ENCODE measurements around the gene SLIT1. TPM values are rescaled to one million over a fixed set of nuclear protein-coding genes. Genes with fewer than 3 reads are reported as not detected.

The SLIT1 gene
- total and polyA plus RNA-seq, 3 donors from 2014 or later = 1.9 to 4.6 (median 2.5) TPM

DNA sequence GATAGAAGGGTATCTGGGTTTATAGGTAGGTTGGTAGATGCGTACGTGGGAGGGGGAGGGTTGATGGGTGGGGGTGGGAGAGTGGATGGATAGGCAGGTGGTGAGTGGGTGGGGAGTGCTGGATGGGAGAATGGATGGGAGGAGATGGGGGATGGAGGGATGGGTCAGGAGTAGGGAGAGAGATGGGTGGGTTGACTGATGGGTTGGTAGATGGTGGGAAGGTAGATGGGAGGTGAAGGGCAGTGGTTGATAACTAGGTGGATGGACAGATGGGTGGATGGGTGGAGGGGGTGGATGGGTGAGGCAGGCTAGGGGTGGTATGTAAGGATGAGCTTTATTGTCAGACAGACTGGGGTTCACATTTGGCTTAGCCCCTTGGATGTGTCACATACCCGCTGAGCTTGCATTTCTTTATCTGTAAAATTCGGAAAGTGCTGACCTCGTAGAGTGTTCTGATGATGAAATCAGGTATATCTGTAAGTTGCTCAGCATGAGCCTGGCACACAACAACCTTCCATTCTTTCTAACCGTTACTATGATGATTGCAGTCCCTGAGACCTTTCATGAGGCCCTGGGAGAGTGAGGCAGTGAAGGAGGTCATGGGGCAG lies 34.3 kb downstream of the SLIT1 start:
- Histone ChIP-seq H3K27ac (no peak overlapping the region), H3K9me3 (no peaks in the 10 kb centered on the region), H3K27me3 (no peaks in the 10 kb centered on the region), H3K4me3 (no peak overlapping the region), H3K36me3 (ENCODE audit: low read depth, missing control alignments) (no peaks in the 10 kb centered on the region), H3K4me1 (no peaks in the 10 kb centered on the region)
- DNase-seq = no peak
- 85 to 89% methylated on average over 6 of the region's 6 CpGs for WGBS, 2 donors
- TF ChIP-seq, protein P1, sequence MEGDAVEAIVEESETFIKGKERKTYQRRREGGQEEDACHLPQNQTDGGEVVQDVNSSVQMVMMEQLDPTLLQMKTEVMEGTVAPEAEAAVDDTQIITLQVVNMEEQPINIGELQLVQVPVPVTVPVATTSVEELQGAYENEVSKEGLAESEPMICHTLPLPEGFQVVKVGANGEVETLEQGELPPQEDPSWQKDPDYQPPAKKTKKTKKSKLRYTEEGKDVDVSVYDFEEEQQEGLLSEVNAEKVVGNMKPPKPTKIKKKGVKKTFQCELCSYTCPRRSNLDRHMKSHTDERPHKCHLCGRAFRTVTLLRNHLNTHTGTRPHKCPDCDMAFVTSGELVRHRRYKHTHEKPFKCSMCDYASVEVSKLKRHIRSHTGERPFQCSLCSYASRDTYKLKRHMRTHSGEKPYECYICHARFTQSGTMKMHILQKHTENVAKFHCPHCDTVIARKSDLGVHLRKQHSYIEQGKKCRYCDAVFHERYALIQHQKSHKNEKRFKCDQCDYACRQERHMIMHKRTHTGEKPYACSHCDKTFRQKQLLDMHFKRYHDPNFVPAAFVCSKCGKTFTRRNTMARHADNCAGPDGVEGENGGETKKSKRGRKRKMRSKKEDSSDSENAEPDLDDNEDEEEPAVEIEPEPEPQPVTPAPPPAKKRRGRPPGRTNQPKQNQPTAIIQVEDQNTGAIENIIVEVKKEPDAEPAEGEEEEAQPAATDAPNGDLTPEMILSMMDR (IDR thresholded peaks at IDR 0.05) = no peak
- TF ChIP-seq POLR2A (IDR thresholded peaks at IDR 0.05) = no peak
- intact Hi-C loops (cut with DNase I; ENCODE audit: low total_unique reads) = no loop called here

DNA sequence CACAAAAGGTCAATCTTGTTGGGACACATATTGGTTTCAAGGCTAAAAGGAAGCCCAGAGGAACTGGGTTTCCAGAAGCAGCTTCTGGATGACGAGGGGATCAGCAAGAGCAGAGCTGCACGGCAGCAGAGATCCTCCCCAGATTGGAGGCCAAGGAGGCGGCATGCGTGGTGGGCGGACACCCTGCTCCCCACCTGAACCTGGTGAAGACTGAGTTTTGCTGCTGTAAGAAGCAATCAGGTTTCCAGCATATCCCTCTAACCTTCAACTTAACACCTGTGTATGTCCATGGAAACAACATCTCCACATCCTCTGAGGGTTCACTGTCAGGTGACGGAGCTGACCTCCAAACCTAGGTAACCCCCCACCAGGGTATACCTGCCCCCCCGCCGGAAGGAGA lies 35.1 kb downstream of the SLIT1 start:
- intact Hi-C loops (cut with DNase I; ENCODE audit: low total_unique reads) = no loop called here
- Histone ChIP-seq H3K4me1 (no peaks in the 10 kb centered on the region), H3K4me3 (no peak overlapping the region), H3K27ac (no peak overlapping the region), H3K36me3 (ENCODE audit: low read depth, missing control alignments) (no peaks in the 10 kb centered on the region), H3K27me3 (no peaks in the 10 kb centered on the region), H3K9me3 (no peaks in the 10 kb centered on the region)
- WGBS, 2 donors = 81 to 88% methylated on average over 5 to 8 of the region's 8 CpGs
- DNase-seq = no peak
- TF ChIP-seq POLR2A (IDR thresholded peaks at IDR 0.05) = no peak
- TF ChIP-seq, protein P1 (IDR thresholded peaks at IDR 0.05) = no peak

DNA sequence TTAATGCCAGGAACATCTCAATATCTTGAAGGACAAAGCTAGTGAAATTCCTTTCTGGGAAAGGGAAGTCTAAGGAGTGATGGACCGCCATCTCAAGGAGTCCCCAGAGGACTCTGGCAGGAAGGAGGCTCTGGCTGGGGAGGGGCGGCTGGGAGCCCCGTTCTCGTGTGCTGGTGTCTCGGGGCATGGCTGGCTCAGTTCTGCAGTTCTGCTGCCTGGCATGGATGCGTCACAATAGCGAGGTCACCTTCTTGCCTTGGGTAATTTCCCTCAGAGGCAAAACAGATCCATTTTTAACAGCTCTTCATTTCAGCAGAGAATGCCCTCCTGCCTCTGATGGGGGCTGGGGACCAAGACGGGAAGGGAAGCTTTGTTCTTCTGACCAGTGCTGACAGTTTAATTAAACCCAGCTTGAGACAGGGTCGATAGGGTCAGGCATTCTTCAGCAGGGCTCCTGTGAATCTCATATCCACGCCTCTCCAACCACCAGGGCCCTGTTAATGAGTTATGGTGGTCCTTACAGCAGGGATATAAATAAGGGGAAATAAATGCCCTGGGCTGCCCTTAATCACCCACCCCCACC lies 35.7 kb downstream of the SLIT1 start:
- intact Hi-C loops (cut with DNase I; ENCODE audit: low total_unique reads) = no loop called here
- Histone ChIP-seq H3K4me3 (no peak overlapping the region), H3K27me3 (no peaks in the 10 kb centered on the region), H3K36me3 (ENCODE audit: low read depth, missing control alignments) (no peaks in the 10 kb centered on the region), H3K9me3 (no peaks in the 10 kb centered on the region), H3K4me1 (no peaks in the 10 kb centered on the region), H3K27ac (no peak overlapping the region)
- TF ChIP-seq, protein P1 (IDR thresholded peaks at IDR 0.05) = no peak
- no peak for TF ChIP-seq POLR2A (IDR thresholded peaks at IDR 0.05)
- WGBS, 2 donors = 61 to 64% methylated on average over 7 to 10 of the region's 10 CpGs
- no peak for DNase-seq

DNA sequence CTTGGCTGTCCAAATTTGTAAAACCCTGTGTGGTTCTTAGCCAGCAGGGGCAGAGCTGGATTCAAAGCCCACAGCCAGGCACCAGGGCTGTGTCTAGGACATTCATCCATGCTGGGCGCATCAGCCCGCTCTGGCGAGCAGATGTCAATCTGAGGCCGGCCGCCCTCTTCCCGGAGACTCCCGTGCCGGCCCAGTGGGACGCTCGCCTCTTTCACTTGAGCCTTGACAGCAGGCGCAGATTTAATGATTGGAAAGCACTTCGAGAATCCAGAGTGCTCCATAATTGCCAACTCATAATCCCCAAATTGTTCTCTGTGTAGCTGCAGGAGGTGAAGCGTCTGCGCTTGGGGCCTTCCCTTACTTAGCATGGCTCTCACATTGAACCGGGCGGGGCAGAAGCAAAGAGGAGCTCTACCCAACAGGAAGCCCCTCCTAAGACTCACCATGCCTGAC lies 36.7 kb downstream of the SLIT1 start:
- Histone ChIP-seq H3K9me3 (no peaks in the 10 kb centered on the region), H3K36me3 (ENCODE audit: low read depth, missing control alignments) (no peaks in the 10 kb centered on the region), H3K27me3 (no peaks in the 10 kb centered on the region), H3K4me3 (peak overlapping the region in 1 of 2 donors; percentile 9), H3K27ac (no peak overlapping the region), H3K4me1 (no peaks in the 10 kb centered on the region)
- DNase-seq = no peak
- WGBS, 2 donors = 46 to 76% methylated on average over 11 to 16 of the region's 16 CpGs
- TF ChIP-seq, protein P1 (IDR thresholded peaks at IDR 0.05) = no peak
- no peak for TF ChIP-seq POLR2A (IDR thresholded peaks at IDR 0.05)
- intact Hi-C loops (cut with DNase I; ENCODE audit: low total_unique reads) = no loop called here

DNA sequence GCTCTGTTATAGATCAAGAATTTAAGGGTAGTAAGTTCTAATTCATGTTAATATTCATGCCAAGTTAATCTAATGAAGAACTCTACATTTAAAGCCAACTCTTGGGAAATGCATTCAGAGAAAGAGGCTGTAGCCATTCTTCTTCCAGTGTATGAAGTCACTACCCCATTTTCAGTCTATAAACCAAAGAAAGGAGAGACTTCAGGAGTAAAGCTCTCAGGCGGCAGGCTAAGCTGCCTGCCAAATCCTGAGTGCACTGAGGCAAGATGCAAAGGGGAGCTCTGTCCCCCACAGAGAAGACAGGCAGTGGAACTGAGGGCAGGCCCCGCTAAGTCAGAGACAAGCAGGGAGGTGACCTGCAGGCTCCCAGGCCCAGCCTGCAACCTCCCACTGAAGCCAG lies 41.5 kb downstream of the SLIT1 start:
- TF ChIP-seq, protein P1 (IDR thresholded peaks at IDR 0.05) = no peak
- TF ChIP-seq POLR2A (IDR thresholded peaks at IDR 0.05) = no peak
- H3K27ac ChIP-seq = no peak overlapping the region
- no peaks in the 10 kb centered on the region for H3K9me3 ChIP-seq
- 74 to 90% methylated on average over 2 of the region's 2 CpGs for WGBS, 2 donors
- no peaks in the 10 kb centered on the region for H3K27me3 ChIP-seq
- intact Hi-C loops (cut with DNase I; ENCODE audit: low total_unique reads) = no loop called here
- H3K4me3 ChIP-seq = no peak overlapping the region
- DNase-seq = no peak
- no peaks in the 10 kb centered on the region for H3K4me1 ChIP-seq
- no peaks in the 10 kb centered on the region for H3K36me3 ChIP-seq (ENCODE audit: low read depth, missing control alignments)

Measured in testis (tissue), 3 donors.